Amygdala (tissue), 56 donors: ENCODE results near the gene HIF3A.
"Not testable (repeated sequence)": the region's sequence is repeated elsewhere in the genome, so short reads cannot be mapped to it uniquely, and the experiment has no call there.

Experiments
- DNase-seq, 56 donors: peaks; one replicate each; lab custom pipeline; 2025; lab: John Stamatoyannopoulos, UW

Gene HIF3A

DNA sequence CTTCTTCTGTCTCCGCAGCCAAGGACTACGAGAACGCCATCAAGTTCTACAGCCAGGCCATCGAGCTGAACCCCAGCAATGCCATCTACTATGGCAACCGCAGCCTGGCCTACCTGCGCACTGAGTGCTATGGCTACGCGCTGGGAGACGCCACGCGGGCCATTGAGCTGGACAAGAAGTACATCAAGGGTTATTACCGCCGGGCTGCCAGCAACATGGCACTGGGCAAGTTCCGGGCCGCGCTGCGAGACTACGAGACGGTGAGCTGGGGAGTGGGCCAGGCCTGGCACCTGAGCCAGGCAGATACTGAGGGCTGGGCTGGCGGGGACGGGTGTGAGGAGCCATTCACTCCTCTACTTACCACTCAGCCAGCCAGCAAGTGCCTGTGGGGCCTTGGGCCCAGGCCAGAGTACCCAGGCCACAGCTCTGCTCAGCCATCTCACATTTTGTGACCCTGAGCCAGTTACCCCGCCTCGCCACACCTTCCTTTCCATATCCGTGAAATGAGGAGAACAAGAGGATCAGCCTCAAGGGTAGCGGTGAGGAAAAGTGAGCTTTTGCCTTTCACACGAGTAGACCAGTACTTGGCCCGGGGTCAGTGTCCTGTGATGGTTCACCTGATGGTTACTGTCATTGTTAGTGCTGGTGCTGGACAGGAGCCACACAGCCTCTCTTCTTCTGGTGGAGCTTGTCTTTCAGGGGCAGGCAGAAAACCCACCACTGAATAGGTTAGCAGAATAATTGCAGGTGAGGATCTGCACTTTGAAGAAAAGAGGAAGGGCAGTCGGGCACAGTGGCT lies 57.1 kb downstream of the HIF3A start:
- no peak for DNase-seq

DNA sequence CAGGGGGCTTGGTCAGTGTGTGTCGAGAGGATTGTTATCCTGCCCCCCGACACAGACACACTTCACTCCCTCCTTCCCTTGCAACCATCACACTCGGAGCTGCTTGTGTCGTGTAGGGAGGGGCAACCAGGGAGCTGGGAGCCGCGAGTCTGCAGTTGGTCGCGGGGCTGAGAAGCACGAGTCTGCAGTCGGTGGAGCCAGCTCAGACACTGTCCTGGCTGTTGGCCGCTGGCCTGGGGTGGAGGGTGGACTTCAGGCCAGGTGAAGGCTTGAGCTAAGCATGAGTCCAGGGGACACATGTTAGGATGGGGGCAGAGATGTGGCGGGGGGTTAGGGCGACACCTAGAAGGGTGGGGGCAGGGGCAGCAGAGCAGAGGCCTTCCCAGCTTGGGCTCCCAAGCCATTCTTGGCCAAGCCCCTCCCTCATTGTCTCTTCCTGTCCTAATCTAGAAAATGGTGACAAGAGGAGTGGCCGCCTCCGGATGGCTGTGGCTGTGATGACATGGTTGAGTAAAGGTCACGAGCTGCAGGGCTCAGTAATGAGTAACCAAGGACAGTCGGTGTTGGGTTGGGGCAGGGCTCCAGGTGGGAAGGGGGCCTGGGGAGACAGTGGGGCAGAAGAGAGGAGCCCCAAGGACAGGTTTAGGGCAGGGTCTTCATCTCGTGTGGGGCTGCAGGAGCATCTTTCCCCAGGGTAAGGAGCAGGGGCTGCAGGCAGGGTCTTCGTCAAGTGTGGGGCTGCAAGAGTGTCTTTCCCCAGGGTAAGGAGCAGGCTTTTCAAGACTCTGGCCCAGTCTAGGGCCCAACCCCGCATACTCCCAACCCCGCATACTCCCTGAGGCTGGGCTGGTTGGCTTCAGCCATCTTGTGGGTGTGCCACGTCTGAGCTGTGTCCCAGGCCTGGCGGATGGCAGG lies 58.6 kb downstream of the HIF3A start:
- no peak for DNase-seq

DNA sequence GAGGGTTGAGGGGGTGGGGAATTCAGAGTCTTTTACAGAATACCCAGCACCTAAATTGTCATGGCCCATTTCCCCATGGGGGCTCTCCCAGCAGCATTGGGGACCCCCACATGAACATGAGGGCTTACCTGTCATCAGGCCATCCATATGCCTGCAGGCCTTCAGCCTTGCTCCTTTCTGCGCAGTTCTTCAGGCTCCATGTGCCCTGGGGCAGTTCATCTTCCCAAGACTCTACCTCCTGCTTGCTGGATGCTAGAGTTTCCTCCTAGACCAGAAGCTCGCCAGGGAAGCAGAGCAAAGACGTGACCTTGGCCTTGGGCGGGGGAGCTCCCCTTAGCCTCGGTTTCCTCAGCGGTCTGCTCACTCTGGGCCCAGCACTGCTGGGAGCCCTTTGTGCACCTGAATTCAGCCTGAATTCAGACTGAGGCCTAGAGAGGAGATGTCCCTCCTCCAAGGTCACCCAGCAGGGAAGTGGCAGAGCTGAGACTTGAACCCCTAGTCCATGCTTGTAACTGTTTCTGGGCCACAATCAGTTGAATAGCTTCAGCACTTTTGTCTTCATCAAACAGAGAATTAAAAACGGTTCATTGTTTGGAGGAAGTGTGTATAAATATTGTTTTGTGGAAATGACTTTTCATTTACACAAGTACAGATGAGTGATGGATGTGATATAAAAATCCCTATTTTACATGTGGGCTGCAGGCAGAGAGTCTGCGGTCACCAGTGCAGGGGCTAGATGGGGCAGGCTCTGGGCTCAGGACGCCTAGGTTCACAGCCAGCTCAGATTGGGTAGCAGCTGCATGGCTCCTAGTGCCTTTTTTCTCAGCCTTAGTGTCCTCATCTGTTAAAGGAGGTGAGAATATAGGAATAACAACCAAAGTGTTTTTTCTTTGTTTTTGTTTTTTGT lies 59.6 kb downstream of the HIF3A start:
- DNase-seq = no peak

DNA sequence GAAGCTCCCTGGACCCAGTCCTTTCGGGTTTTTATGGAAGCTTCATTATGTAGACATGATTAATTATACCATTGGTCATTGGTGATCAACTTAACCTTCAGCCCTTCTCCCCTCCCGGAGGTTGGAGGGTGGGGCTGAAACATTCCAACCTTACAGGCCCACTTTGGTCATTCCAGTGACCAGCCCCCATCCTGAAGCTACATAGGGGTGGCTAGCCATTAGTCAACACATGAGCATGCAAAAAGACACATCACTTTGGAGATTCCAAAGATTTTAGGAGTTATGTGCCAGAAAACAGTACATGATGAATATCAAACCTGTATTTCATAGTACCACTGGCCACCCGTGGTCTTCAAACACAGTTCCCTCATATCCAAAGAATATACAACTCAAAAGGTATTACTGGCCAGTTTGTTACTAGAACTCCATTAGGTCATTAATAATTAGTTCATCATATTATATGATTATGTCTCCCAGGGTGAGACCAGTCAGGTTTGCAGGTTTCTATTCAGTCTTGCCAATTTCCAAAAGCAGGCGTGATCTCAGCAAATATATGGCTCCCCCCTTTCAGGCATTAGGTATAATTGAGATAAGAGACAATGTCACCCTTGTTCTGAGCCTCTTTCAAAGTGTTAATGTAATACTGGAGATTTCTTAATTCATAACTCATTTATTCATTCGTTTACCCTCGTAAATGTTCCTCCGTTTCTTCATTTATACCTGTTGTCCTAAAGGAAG lies 61.2 kb downstream of the HIF3A start:
- DNase-seq = no peak

DNA sequence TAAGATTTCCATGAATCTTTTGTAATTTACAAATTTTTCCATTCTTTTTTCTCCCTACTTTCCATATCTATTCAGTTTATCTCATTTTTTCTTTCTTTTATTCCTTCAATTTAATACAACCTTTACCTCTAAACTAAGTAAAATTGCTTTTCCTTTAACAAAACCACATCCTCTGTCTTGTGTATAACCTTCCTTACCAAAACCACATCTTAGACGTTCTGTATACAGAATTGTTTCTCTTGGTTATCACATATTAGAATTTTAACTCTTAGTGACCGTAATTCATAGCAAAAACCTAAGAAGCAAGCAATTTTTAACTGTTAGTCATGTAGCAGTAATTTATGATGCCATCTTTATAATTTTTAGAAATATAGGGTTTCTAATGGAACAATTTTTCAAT lies 65.1 kb downstream of the HIF3A start:
- DNase-seq = no peak

DNA sequence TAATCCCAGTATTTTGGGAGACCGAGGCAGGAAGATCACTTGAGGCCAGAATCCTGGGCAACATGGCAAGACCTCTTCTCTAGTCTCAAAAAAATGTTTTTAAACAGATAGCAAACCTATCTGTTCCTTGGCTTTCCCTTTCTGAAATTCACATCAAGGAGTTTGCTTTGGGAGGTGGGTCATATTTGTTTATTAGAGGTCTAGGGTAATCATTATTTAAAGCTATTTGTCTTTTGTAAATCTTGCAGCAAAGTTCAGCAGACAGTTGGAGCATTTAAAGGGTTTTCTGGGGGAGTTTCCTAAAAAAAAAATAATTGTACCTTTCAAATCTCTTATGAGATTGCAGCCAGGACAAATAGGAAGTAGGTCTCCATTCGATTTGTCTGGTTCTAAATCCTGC lies 67.5 kb downstream of the HIF3A start:
- no peak for DNase-seq

DNA sequence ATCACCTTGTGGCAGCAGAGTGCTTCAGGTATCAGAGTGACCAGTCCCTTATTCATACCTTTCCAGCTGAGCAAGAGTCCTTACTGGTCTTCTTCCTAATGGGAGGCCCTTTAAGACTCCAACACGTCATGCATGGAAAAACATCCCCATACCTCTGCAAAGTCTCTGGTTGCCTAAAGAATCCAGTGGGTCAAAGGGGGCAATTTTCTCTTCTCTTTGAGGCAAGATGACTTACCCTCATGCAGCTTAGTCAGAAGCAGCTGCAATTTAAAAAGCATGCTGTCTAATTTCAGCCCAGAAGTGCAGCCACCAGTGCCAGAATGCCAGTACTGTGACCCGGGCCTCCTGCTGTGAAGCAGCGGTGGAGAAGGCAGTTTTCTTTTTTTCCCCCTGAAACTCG lies 68.7 kb downstream of the HIF3A start:
- DNase-seq = no peak

DNA sequence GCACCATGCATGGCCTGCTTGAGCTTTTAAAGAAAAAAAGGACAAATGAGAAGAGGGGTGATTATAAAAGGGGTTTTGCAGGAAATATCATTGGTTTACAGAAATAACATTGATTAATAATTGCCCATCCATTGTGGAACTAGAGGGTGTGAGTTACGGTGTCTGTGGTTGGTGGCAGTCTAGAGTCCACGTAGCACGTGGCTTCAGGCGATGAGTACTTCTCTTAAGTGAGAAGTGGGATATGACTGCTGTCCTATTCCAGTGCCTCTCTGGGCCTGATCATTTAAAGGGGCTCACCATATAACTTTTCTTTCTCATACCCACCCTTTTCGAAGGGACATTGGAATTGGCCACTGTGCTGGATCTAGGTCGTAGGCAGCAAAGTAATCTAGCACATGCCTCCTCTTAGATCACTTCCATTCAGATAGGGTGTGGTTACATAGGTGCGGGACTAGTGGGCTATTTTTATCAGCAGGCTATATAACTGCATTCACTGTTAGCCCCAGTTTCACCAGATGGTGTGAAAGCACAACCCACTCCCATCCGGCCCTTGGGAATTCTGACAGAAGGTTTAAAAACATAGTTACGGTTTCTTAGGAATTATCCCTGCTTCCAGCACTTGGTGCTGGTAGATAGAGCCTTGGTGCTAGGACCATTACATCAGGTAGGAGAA lies 69.9 kb downstream of the HIF3A start:
- DNase-seq = peak in 3 of 56 donors; percentile 3 to 28 (median 17)

DNA sequence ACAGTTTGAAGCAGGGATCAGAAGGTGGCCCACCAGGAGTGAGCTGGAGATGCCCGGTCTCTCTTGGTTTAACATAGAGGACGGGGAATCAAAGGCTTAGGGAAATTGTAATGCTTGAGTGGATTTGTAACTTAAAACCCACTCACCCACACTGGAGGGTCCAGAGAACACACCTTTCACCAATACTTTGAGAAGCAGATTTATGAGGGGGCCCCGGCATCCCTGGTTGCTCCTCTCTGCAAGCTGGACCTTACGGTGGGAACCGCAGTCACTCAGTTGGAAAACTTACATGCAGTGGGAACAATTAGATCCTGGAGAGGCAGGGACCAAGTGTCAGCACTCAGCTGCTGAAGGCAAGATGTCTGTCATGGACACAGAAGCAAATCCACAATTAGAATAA lies 70.6 kb downstream of the HIF3A start:
- DNase-seq = no peak

DNA sequence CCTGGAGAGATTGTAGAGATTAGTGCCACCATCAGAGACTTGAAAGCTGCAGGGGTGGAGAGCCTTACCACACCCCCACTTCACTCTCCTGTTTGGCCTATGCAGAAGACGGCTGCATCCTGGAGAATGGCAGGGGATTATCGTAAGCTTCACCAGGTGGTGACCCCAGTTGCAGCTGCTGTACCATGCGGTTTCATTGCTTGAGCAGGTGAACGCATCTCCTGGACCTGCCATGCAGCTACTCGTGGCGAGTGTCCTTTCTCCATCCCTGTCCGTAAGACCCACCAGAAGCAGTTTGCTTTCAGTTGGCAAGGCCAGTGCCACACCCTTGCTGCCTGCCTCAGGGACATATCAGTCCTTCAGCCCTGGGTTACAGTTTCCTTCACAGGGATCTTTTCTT lies 71.3 kb downstream of the HIF3A start:
- DNase-seq = no peak

DNA sequence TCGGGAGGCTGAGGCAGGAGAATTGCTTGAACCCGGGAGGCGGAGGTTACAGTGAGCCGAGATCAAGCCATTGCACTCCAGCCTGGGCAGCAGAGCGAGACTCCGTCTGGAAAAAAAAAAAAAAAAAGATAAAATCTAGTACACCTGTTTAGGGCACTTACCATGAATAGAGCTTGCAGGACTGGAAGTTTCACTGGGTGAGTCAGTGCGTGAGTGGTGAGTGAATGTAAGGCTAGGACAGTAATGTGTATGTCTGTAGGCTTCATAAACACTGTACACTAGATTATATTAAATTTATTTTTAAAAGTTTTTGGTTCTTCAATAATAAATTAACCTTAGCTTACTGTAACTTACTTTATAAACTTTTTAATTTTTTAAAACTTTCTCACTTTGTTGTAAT lies 73.0 kb downstream of the HIF3A start:
- DNase-seq = no peak

DNA sequence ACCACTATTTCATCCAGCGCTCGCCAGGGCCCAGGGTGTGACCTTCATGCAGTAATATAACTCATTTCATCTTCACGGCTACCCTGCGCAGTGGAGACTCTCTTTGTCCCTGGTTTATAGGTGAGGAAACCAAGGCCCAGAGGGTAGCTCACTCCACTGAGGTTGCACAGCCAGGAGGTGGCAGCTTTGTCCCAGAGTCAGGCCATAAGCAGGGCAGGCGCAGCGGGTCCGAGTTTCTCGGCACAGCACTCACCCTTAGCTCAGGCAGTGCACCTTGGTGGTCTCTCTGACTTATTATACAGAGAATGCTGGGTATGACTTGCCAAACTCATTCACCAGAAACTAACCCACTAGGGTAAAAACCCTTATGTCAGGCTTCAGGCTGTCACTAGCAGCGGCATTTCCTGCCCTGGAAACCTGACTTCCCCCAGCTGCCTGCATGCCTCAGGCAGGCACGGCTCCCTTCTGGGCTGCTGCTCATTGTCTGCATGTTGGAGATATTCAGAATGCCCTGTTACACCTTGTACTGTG lies 74.6 kb downstream of the HIF3A start:
- DNase-seq = no peak

DNA sequence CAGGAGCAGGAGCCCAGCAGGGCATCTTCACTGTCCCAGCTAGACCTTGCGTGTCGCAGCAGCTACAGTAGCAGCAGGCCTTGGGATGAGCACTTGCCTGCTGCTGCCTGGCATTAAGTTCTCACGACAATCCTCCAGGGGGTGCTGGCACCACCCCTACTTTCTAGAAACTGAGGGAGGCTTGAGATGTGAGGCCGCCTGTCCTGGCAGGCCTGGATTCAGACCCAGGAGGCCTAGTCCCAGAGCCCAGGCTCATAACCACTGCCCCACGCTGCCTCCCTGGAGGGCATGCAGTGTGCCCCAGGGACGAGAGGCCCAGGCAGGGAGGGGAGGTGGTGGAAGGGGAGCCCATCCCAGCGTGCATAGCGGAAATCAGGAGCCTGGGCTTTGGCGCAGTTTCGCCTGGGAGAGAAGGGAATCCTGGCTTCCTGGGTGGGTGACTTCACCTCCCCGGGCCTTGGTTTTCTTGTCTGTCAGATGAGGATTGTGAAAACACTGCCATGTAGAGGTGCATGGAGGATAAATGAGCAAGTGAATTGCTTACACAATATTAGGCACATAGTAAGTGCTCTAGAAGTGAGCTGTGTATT lies 76.2 kb downstream of the HIF3A start:
- no peak for DNase-seq

DNA sequence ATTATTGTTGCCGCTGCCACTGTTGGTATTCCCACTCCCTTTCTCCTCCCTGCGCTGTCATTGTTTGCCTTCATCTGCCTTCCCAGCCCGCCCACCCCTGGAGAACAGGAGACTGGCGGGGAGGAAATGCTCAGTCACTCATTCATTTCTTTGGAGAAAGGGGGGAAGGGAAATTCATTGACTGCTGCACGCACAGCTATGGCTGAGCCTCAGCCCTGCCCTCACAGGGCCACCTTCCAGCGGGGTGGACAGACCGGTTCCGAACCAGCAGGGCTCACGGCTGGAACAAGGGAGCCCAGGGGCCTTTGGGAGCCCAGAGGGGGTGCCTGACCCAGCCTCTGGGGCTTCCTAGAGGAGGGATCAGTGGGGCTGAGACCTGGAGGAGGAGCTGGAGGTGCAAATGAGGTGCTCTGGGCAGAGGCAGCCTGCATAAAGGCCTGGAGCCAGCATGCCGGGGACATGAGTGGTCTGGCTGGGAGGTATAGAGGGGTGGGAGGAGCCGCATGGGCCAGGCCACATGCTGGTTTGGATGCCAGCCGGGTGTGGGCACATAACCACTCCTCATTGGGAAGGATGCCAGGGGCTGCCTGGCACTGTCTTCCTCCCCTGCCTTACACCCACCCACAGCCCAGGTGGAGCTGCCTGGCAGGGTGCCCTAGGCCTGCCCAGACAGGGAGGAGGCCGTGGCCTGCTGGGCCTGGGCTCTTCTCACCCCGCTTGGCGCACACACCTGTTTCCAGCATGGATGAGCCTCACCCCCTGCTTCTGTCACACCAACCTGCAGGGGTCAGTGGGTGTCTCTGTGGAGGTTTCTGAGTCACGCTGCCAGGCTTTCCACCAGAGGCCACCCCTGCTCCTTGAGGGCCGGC lies 76.9 kb downstream of the HIF3A start:
- DNase-seq = peak in 25 of 56 donors; percentile 8 to 85 (median 42)

DNA sequence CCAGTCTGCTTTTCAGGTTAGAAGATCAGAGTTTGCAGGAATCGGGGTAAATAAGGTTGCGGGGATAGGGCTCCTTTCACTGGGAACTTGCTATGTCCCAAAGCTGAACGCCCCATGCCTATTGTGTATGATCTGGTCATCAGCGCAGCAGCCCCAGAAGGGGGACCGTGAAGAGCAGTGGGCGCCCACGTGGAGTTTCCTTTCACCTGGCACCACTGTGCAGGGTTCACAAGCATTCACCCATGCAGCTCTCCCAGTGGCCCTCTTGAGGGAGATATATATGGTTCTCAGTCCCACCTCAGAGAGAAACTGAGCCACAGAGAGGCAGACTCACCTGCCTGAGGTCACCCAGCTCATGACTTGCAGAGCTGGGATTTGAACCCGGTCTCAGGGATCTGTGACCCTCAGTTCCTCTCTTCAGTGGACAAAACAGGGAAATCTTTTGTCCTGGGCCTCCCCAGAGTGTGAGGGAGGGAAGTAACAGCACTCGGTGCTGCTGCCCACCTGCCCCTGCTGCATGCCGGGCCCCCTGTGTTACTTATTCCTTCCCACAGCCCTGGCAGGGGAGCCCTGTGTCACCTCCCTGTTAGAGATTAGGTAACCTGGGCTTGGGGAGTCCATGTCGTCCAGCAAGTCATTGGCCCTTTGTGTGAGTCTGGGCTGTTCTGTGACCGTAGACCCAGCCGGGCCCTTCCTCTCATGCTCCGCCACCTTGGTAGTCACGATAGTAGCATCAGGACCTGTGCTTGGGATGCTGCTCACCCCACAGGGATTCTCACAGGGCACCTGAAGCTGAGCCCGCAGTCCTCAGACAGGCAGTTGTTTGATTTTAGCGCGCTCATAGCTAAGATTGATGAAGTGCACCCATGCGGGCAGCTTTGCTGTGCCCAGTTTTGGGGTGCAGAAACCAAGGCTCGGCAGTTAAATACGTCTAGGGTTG lies 78.0 kb downstream of the HIF3A start:
- DNase-seq = no peak

DNA sequence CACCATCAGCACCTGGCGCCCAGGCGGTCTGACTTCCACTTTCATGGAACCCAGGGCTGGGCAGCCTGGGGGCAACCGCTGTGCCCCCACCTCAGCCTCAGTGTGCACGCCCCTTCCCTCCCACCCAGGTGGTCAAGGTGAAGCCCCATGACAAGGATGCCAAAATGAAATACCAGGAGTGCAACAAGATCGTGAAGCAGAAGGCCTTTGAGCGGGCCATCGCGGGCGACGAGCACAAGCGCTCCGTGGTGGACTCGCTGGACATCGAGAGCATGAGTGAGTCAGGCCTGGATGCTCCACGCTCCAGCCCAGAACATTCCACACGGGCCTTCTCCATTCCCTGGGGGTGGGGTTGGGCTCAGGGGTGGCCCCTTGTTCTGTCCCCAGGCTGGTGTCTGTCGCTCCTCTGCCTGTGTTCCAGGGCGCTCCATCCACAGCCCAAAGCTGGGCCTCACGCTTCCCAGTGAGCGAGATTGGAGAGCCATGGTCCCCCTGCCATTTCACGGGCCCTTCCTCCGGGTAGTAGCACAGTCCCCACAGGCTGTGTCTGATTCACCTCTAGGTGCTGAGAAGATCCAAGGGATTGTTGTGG lies 78.7 kb downstream of the HIF3A start:
- DNase-seq = not testable (repeated sequence)
